Esophagus muscularis mucosa (tissue), 4 donors: ENCODE measurements around the gene SASH1.

ENCODE experiments used
- EP300 ChIP-seq: sonication (generic); formaldehyde crosslinking; IDR thresholded peaks from one replicate; pipeline ENCODE4 v1.6.1; 2017; ENCODE audit warnings: antibody characterized with exemption
- POLR2A ChIP-seq: fragments of 450-650 bp; IDR thresholded peaks from one replicate; pipeline ENCODE4 v1.6.1; 2017; ENCODE audit warnings: antibody characterized with exemption, moderate library complexity, mild to moderate bottlenecking, low read depth
- POLR2AphosphoS5 ChIP-seq, 2 donors: sonication (generic); formaldehyde crosslinking; IDR thresholded peaks; one replicate each; pipeline ENCODE4 v1.6.1; 2017; ENCODE audit warnings: antibody characterized with exemption in 2 of 2
- TF ChIP-seq, protein P1 (sequence below), 3 experiments: fragments of 200-600 bp in 2 of 3; fragments of 450-650 bp in 1 of 3; sonication (generic) in 2 of 3; IDR thresholded peaks; one replicate each; pipeline ENCODE4 v1.5.1; 2017 to 2019; ENCODE audit warnings: antibody characterized with exemption in 3 of 3, mild to moderate bottlenecking in 2 of 3, moderate library complexity in 1 of 3

GRCh38 chr6:148392671-148393070 is 50.0 kb downstream of the SASH1 start:
- TF ChIP-seq, protein P1, sequence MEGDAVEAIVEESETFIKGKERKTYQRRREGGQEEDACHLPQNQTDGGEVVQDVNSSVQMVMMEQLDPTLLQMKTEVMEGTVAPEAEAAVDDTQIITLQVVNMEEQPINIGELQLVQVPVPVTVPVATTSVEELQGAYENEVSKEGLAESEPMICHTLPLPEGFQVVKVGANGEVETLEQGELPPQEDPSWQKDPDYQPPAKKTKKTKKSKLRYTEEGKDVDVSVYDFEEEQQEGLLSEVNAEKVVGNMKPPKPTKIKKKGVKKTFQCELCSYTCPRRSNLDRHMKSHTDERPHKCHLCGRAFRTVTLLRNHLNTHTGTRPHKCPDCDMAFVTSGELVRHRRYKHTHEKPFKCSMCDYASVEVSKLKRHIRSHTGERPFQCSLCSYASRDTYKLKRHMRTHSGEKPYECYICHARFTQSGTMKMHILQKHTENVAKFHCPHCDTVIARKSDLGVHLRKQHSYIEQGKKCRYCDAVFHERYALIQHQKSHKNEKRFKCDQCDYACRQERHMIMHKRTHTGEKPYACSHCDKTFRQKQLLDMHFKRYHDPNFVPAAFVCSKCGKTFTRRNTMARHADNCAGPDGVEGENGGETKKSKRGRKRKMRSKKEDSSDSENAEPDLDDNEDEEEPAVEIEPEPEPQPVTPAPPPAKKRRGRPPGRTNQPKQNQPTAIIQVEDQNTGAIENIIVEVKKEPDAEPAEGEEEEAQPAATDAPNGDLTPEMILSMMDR (IDR thresholded peaks at IDR 0.05), result no peak
- TF ChIP-seq POLR2AphosphoS5 (IDR thresholded peaks at IDR 0.05) (no peak), POLR2A (no peak), EP300 (no peak)
